NCI-H524 (cell line): ENCODE measurements around the gene RCAN2.

Source experiments
- DNase-seq, 2 experiments: peaks; one replicate each; lab custom pipeline; 2025; lab: John Stamatoyannopoulos, UW

Gene RCAN2

DNA sequence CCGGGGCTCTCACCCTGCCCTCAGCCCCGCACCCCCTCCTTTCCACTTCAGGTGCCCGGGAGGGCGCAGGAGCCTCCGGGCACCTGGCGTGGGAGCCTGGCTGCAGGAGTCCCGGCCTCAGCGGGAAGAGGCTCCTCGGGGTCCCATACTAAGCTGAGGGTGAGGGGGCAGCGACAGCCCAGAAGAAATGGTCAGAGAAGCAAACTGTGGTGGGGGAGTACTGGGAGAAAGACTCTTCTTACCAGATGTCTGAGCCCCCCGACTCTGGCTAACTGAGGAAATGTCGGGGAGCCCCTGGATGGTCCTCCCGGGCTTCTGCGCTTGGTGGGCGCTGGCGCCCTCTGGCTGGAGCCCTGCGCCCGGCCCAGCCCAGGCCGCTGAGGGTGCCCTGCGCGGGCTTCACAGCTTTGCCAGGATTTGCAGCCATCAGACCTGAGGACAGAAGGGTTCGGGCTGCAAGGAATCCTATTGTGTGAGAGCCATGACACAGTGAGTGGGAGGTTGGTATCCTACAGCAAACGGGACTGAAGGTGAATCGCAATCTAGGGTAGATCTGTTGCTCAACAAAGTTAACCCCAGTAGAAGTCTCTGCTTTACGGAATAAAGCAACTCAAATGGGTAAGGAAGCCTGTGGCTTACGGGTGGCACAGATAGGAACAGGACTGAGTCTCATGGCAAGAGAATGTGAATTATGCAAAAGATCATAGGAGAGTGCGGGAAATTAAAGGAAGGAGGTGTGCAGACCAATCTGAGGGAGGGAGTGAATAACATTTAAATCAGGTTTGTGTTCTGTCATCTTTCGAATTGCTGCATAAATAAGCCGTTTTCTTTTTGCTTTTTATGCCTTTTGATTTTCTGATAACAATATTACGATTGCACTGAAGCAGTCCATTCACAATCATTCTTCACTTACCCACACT lies 639 bp upstream of the RCAN2 start:
- peak; percentile 45 to 66 for DNase-seq

DNA sequence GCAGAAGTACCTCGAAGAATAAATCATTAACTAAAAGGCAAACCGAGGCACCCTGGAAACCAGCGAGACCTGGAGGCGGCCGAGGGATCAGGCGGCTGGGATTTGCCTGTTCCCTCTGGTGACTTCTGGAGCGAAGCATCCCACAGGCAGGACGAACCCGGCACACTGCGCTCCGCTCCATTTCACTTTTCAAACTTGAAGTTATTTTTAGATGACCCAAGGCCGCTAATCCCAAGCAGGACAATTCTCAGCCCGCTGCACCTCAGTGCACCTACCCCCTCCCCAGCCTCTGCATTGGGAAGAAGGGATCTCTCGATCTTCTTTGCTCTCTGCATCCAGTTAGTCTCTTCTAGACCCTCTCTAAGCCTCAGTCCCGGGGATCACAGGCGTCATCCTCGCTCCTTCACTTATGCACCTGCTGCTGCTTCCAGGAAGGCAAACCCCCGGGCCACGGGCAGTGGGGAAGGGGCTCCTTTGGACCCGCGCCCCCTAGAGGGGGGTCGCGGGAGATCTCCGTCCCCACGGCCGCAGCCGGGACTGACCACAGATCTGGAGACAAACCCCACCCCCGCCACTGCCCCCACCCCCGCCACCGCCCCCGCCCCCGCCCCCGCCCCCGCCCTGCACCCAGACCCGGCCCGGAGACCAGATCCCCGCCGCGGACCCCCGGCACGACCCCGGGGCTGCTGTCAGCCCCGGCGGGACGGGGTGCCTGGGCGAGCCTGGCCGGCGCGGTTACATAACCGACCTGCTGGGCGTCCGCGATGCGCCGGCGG lies 636 bp downstream of the RCAN2 start:
- peak in 1 of 2 experiments; percentile 48 for DNase-seq

DNA sequence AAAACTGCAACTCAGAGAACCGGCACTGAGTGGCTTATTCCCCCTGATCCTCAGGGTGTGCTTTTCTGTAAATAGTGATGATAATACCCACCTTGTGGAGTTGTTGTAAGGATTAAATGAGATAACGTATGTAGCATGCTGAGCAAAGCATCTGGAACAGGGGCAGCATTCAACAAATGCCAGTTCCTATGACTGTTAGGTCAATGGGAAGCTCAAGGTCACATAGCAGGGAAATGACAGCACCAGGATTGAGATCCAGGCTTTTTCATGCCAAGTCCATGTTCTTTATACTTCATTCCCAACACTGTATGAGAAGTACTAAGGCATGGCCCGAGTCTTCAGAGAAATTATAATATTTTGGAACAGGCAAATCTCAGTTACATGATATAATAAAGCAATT lies 5.1 kb downstream of the RCAN2 start:
- no peak for DNase-seq

DNA sequence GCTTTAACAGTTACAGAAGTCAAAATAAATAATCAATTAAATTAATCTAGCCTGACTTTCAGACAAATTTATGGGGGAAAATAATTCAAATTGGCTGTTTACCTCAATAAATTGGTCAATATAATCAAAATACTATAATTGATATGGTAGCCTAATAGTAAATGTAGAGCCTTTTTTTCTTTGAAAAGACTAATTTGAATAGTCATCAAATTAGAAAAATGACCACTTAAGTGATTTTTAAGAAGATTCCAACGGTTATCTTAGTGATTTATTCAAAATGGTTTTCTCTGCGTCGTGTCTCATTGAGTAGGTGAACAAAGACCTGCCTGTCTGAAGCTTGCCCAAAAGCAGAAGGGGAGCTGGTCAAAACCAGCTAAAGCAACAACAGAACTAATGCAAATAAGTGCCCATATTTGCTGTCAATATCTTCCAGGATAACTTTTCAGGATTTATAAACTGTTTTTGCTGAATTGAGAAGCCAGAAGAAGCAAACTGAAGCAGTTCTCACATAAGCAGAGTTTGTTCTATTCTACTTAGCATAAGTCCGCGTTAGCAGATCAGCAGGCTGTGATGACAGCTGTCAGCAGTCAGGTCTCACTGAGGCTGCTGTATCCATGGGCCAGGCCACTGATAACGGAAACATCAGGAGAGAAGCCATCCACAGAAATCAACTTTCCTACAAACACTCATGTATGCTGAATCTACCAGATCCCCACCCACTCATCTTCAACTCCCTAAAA lies 7.0 kb downstream of the RCAN2 start:
- no peak for DNase-seq

- no peak for DNase-seq
These were observed 14.9 kb downstream of the RCAN2 start for GRCh38 chr6:46476301-46476700.

GRCh38 chr6:46473881-46474280 lies 17.4 kb downstream of the RCAN2 start:
- DNase-seq, result no peak

DNA sequence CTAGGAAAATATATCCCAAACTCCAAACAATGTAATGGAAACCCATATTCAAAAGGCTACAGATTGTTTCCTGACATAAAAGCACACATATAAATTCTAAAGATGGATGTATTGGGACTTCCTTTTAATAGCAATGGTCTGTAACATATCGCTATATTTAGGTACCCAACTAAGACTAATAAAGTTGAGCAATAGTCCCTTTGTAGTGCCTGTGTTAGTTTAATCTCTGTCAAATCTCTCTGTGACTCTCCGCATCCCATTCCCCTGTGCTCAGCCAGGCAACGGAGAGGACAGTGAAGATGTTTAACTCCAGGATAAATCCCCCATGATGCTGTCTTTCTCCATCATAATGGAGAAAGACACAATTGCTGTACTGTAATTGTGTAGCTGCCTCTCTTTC lies 19.0 kb downstream of the RCAN2 start:
- DNase-seq, result no peak

DNA sequence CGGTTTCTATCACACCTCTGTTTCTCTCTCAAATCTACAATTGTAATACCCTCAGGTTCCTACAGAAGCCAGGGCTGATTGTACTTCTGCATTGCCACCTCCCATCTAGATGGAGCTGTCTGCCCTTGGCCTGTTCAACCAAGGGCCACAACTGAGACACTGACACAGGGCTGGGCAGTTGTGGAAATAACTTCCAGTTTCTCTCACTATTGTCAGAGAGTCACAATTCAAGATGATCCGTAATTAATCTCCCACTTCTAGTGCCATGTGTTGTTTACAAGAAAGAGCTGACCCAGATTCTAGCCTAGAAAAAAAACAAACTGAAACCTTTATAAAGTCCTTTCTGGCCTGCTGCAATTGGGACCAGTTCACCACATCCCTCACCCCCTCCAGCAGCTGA lies 22.2 kb downstream of the RCAN2 start:
- no peak for DNase-seq

- no peak for DNase-seq
These were observed 22.7 kb downstream of the RCAN2 start for GRCh38 chr6:46468403-46469010.

DNA sequence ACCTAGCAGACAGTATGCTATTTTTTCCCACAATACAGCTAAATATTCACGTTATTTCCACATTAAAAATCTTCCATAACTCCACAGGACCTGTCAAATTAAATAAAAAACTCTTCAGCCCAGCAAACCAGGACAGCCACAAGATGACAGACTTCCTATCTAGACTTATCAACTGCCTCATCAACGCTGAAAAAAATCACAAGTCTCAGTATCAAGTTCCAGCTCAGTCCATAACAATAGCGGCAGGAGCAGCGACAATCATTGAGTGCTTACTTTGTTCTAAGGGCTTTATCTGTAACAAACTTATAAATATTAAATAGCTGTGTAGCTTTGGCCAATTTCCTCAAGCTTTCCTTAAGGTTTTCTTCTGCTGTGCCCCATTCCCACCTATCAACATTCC lies 24.7 kb downstream of the RCAN2 start:
- DNase-seq, result no peak

GRCh38 chr6:46465294-46466165 lies 25.7 kb downstream of the RCAN2 start:
- no peak for DNase-seq

GRCh38 chr6:46456297-46456696 lies 35.0 kb downstream of the RCAN2 start:
- no peak for DNase-seq

DNA sequence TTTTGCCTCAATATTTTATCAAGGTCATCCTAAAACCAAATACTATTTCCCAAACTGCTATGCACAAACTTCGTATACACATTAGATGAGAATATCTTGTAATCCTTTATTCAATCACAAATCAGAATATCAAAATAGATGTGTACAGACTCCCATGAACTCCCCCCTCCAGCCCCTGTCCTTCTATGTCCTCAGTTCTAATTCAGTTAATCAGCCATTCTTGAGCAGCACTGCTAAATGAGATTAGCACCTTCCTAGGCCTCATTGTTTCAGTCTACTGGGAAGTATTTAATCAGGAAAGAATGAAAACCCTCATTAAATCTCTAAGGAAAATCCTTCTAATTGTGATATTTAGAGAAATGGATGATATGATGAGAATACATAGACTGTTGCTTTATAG lies 36.6 kb downstream of the RCAN2 start:
- DNase-seq, result no peak

DNA sequence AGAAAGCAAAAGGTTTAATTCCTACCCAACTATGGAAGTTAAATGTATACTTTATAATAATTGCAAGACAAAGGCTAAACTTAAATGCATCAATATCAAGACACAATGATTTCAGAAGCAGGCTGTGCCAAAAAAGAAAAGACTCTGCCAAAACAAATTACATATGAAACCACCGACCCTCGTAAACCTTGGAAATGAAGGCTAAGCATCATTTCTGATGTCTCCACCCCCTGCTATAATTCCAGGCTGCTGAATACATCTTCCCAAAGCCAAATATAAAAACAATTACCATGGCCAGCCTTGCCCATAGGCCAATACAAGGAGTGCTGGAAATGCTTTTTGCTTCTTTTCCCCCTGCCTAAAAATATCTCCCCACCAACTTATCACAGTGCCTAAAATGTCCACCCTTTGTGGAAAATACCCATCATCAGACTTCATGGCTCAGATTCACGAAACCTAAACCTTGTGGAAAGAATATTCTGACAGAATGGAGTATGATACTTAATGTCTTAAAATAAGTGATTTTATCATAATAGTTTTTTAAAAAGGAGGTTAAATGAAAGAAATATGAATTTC lies 37.4 kb downstream of the RCAN2 start:
- no peak for DNase-seq

GRCh38 chr6:46453216-46453615 lies 38.0 kb downstream of the RCAN2 start:
- no peak for DNase-seq

DNA sequence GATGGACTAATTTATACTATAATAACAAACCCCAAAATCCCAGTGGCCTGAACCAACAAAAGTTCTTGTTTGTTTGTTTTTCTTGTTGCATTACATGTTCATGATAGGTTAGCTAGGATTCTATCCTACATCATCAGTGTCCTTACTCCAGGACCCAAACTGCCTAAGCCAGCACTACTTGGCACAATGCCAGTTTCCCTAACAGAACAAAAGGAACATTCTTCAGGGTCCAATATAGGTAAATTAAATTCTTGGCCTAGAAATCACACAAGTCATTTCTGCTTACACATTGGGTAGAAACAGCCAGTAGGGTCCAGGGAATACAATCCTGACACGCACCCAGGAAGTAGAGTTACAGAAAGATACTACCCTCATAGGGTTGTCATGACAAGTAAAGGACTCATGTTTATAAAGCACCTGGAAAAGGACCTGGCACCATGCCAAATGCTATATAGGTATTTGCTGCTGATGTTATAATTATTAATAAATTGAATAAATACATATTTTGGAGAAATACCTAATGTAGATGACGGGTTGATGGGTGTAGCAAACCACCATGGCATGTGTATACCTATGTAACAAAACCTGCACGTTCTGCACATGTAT lies 38.8 kb downstream of the RCAN2 start:
- no peak for DNase-seq

- DNase-seq, result no peak
These were observed 39.9 kb downstream of the RCAN2 start for GRCh38 chr6:46451343-46451742.

DNA sequence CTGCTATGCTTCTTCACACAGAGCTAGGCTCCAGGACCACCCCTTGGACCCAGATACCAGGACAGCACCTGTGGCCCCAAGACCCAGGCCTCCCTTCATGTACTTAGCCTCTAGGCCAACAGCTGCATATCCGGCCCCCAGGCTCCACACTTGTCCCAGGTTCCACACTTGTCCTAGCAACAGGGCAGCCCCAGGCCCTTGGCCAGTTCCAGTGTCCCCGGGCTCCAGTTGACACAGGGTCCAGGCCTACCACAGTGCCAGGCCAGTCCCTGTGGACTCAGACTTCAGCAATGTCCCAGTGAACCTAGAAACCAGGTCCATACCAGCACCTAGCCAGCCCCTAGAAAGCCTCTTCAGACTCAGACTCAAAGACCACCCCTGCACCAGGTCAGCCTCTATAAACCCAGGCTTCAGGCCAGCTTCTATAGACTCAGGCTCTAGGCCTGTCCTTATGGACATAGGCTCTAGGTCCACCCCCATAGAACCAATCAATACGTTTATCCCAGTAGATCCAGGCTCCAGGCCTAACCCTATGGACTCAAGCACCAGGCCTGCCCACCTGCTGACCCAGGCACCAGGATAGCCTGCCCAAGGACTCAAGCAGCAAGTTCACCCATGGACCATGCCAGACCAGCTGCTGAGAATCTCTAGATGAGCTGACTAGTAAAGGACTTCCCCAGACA lies 46.3 kb downstream of the RCAN2 start:
- no peak for DNase-seq

DNA sequence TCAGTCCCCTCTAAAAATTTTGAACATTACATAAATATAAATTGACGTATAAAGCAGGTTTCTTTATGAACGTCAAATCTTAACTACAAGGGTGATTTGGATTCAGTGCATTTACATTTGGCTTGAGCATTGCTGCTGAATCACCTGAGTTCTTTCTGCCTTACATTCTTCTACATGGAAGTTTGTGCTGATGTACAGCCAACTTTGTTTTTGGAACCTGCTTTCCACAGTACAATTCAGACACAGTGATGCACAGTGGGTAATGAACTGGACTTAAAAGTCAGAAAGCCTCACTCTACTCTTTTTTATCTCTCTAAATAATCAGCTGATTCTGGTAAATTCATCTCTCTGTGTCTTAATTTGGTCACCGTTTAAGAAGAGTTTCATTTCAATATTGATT lies 47.6 kb downstream of the RCAN2 start:
- no peak for DNase-seq

GRCh38 chr6:46440641-46441040 lies 50.6 kb downstream of the RCAN2 start:
- no peak for DNase-seq
